ACC112 (cell line): Measurements from ENCODE around the gene HTATIP2.
"Not testable (repeated sequence)": the region's sequence is repeated elsewhere in the genome, so short reads cannot be mapped to it uniquely, and the experiment has no call there.

Source experiments
- H2AFZ ChIP-seq: fragments of 200-600 bp; sonication (generic); one replicate; pipeline ENCODE4 v1.6.0; 2017; ENCODE audit warnings: antibody characterized with exemption, low read length; ENCODE audit not compliant: unreplicated experiment
- H3K27ac ChIP-seq: fragments of 200-600 bp; sonication (generic); 2 replicates; pipeline ENCODE4 v1.5.1; 2014; ENCODE audit warnings: low read depth, mild to moderate bottlenecking, antibody characterized with exemption, low read length, moderate library complexity
- H3K27me3 ChIP-seq: fragments of 200-600 bp; sonication (generic); 2 replicates; pipeline ENCODE4 v1.6.1; 2014; ENCODE audit warnings: mild to moderate bottlenecking, antibody characterized with exemption, low read length, moderate library complexity, mixed read lengths; ENCODE audit not compliant: insufficient read depth
- H3K36me3 ChIP-seq: fragments of 200-600 bp; sonication (generic); 2 replicates; pipeline ENCODE4 v1.6.1; 2016; ENCODE audit warnings: mild to moderate bottlenecking, antibody characterized with exemption, low read length, moderate library complexity, mixed read lengths; ENCODE audit not compliant: insufficient read depth
- H3K4me1 ChIP-seq: fragments of 200-600 bp; sonication (generic); one replicate; pipeline ENCODE4 v1.6.1; 2016; ENCODE audit warnings: low read length, mixed read lengths; ENCODE audit not compliant: insufficient read depth, unreplicated experiment, control insufficient read depth
- H3K4me3 ChIP-seq: fragments of 200-600 bp; sonication (generic); 2 replicates; pipeline ENCODE4 v1.5.1; 2014; ENCODE audit warnings: mild to moderate bottlenecking, low read depth, low read length
- H3K79me2 ChIP-seq: fragments of 200-600 bp; sonication (generic); one replicate; pipeline ENCODE4 v1.6.0; 2016; ENCODE audit warnings: low read length; ENCODE audit not compliant: control insufficient read depth, unreplicated experiment, insufficient read depth

The HTATIP2 gene

DNA sequence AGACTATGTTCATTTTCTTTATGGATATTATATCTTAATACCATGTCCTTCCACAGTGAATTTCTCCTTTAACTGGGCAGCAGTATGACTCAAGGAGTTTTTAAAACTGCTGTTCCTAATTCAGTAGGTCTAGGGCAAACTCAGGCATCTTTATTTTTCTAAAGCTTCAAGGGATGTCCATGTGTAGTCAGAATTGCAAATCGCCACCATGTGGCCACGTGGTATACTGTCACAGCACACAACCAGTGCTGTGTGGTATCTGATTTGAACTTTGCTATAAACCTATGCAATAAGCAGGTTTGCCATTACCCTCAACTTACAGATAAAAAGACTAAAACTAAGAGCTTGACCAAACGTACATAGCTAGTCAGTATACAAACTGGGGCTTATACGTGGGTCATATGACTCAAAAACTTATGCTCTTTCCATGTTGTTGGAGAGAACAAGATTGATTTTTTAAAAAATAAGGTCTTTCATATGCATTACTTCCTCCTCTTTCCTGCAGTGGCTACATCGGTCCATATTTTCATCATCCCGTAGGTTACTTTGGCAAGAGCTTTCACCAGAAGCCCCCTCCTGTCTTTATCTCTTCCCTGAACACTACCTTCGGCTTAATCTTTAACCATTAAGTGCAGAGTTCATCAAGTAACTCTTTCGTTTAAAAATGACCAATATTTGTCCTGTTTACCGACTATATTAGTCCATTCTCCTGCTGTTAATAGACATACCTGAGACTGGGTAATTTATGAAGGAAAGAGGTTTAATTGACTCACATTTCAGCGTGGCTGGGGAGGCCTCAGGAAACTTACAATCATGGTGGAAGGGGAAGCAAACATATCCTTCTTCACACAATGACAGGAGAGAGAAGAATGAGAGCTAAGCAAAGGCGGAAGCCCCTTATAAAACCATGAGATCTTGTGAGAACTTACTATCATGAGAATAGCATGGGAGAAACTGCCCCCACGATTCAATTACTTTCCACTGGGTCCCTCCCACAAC, 8.0 kb upstream of the HTATIP2 start:
- peaks cover 12% of the 10 kb centered on the region for H3K4me1 ChIP-seq
- H3K4me3 ChIP-seq, result no peak overlapping the region
- H3K27me3 ChIP-seq, result 0 out of 2 replicates have a peak, but pooled peaks cover 8% of the 10 kb centered on the region
- H3K27ac ChIP-seq, result no peak overlapping the region
- no peak overlapping the region for H2AFZ ChIP-seq
- no peaks in the 10 kb centered on the region for H3K36me3 ChIP-seq
- no peaks in the 10 kb centered on the region for H3K79me2 ChIP-seq

- Histone ChIP-seq H3K27me3 (no peaks in the 10 kb centered on the region), H3K27ac (no peak overlapping the region), H2AFZ (no peak overlapping the region)
Measured at GRCh38 chr11:20357150-20357549, 6.4 kb upstream of the HTATIP2 start.

DNA sequence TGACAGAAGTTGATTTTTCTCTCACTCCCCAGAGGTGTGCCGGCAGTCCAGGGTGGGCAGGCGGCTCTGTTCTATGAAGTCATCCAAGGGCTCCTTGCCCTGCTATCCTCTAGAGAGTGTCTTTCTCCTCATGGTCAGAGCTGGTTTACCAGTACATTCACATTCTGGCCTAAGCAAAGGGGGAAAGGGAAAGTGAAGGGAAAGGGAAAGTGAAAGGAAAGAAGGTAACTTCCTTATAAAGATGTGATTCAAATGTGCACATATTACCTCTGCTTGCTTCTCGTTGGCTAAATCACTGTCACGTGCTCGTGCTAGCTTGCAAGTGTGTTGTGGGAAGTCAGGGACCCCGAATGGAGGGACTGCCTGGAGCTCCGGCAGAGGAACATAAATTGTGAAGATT, 2.9 kb upstream of the HTATIP2 start:
- Histone ChIP-seq H3K4me1 (peaks cover 40% of the 10 kb centered on the region), H2AFZ (peak overlapping the region; percentile 95), H3K4me3 (peak overlapping the region; percentile 71), H3K27ac (peak overlapping the region; percentile 74), H3K27me3 (no peaks in the 10 kb centered on the region), H3K79me2 (peaks cover 18% of the 10 kb centered on the region), H3K36me3 (no peaks in the 10 kb centered on the region)

More at GRCh38 chr11:20357150-20357549, 6.4 kb upstream of the HTATIP2 start:
- no peak overlapping the region for H3K4me3 ChIP-seq
- no peaks in the 10 kb centered on the region for H3K79me2 ChIP-seq
- H3K4me1 ChIP-seq, result peaks cover 23% of the 10 kb centered on the region
- H3K36me3 ChIP-seq, result no peaks in the 10 kb centered on the region

- Histone ChIP-seq H3K79me2 (peaks cover 25% of the 10 kb centered on the region), H2AFZ (peak overlapping the region; percentile 59)
Measured at GRCh38 chr11:20362481-20362880, 1.0 kb upstream of the HTATIP2 start.

GRCh38 chr11:20363149-20363499, 390 bp upstream of the HTATIP2 start:
- H3K79me2 ChIP-seq, result peaks cover 25% of the 10 kb centered on the region
- peak overlapping the region; percentile 91 for H3K4me3 ChIP-seq
- H3K27ac ChIP-seq, result no peak overlapping the region
- no peaks in the 10 kb centered on the region for H3K27me3 ChIP-seq
- peak overlapping the region; percentile 97 for H2AFZ ChIP-seq
- H3K4me1 ChIP-seq, result peaks cover 55% of the 10 kb centered on the region
- H3K36me3 ChIP-seq, result 0 out of 2 replicates have a peak, but pooled peaks cover under 1% of the 10 kb centered on the region

More at GRCh38 chr11:20362481-20362880, 1.0 kb upstream of the HTATIP2 start:
- Histone ChIP-seq H3K36me3 (no peaks in the 10 kb centered on the region), H3K4me1 (peaks cover 54% of the 10 kb centered on the region), H3K27ac (peak overlapping the region; percentile 17; the same call in 1 of the 2 replicates), H3K4me3 (no peak overlapping the region), H3K27me3 (no peaks in the 10 kb centered on the region)

DNA sequence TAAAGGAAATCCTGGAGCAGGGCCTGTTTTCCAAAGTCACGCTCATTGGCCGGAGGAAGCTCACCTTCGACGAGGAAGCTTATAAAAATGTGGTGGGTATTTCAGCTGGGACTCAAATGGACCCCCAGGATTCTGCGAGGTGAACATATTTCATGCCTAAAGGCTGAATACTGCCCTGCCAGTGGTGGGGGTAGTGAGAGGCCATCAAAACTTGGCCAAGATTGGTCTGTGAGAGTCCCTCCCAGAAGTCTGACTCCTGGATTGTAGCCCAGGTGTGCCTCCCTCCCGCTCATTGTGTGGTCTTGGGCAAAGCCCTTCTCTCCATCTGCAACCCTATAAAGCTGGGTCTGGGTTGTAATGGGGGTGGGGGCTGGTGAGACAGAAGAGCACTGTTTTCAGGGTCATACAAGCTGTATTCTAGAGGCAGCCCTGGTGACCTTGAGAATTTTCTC, 853 bp downstream of the HTATIP2 start:
- Histone ChIP-seq H3K36me3 (peaks cover 11% of the 10 kb centered on the region; the same call in 1 of the 2 replicates), H3K27ac (peak overlapping the region; percentile 61), H2AFZ (peak overlapping the region; percentile 97), H3K4me1 (peaks cover 67% of the 10 kb centered on the region), H3K79me2 (peaks cover 29% of the 10 kb centered on the region), H3K27me3 (no peaks in the 10 kb centered on the region), H3K4me3 (peak overlapping the region; percentile 91)

- Histone ChIP-seq H3K27ac (peak overlapping the region; percentile 33; the same call in 1 of the 2 replicates), H3K4me1 (peaks cover 63% of the 10 kb centered on the region)
- H2AFZ ChIP-seq, result not testable (repeated sequence)
Measured at GRCh38 chr11:20365465-20365864, 2.0 kb downstream of the HTATIP2 start.

DNA sequence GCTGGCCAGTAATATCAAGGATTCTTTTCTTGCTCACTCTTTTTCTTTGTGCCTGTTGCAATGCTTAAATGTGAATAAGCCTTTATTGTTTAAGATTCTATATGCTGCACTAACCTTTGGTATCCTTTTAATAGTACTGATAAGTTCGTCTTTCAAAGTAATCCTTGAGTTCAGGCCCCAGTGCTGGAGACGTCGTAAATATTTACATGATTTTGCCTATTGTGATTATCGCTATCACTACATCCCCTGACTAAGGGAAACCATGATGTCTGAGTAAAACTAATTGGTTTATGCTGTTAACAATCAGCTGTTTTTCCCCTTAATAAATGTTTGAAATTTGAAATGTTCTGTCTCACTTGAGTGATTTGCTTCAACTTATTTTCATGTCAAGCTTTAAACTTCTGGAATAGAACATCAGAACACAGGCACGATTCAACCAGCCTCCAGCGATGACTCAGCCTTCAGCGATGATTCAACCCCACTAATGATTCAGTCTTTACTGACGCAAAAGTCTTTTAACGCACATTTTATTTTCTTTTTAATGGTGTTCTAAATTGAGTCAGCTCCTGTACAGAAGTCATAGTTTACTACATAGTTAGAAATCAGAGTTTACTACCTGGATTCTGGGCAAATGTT, 3.9 kb downstream of the HTATIP2 start:
- peak overlapping the region; percentile 97 for H3K27ac ChIP-seq
- no peak overlapping the region for H2AFZ ChIP-seq
- no peaks in the 10 kb centered on the region for H3K27me3 ChIP-seq
- peaks cover 49% of the 10 kb centered on the region for H3K4me1 ChIP-seq
- peaks cover 44% of the 10 kb centered on the region for H3K79me2 ChIP-seq
- H3K4me3 ChIP-seq, result peak overlapping the region; percentile 64
- peaks cover 34% of the 10 kb centered on the region for H3K36me3 ChIP-seq

More at GRCh38 chr11:20365465-20365864, 2.0 kb downstream of the HTATIP2 start:
- Histone ChIP-seq H3K36me3 (peaks cover 21% of the 10 kb centered on the region; the same call in 1 of the 2 replicates), H3K4me3 (peak overlapping the region; percentile 91), H3K79me2 (peaks cover 40% of the 10 kb centered on the region)
- not testable (repeated sequence) for H3K27me3 ChIP-seq

DNA sequence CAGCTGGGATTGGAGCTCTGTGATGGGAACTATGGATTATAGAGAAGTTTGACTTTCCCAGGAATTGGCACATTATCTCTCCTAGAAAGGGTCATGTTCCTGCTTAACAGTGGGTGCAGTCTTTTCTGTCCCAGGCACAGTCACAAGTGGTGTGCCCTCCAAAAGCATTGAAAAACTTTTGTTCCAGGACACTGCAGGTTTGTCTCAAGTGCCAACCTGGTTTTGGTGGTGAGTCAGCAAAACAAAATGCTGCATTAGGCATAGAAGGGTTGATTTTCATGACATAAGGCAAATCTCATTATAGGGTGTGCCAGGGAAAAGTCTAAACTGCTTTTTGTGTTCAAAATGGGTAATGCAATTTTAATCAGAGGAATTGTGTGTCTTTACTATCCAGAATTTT, 4.9 kb downstream of the HTATIP2 start:
- H2AFZ ChIP-seq, result no peak overlapping the region
- peak overlapping the region; percentile 97 for H3K27ac ChIP-seq
- no peaks in the 10 kb centered on the region for H3K27me3 ChIP-seq
- H3K4me3 ChIP-seq, result peak overlapping the region; percentile 36; the same call in 1 of the 2 replicates
- peaks cover 47% of the 10 kb centered on the region for H3K79me2 ChIP-seq
- peaks cover 37% of the 10 kb centered on the region for H3K36me3 ChIP-seq
- H3K4me1 ChIP-seq, result peaks cover 41% of the 10 kb centered on the region

DNA sequence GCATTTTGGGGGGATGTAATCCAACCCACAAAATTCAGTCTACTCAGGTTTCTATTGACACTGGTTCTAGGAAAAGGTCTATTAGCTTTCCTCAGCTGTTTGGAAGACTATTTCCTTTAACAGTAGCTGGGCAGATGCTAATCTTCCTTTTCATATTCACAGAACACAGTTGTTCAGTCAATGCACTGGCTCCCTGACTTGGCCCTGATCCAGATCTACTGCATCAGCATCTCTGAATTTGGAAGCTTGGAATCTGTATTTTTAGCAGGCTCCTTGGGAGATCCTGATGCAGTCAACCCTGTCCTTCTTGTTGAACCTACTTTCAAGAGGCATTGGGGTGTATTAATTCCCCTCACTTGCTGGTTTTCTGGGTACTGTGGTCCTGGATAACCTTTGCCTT, 6.3 kb downstream of the HTATIP2 start:
- no peaks in the 10 kb centered on the region for H3K27me3 ChIP-seq
- H3K4me3 ChIP-seq, result no peak overlapping the region
- H3K36me3 ChIP-seq, result peaks cover 41% of the 10 kb centered on the region
- peaks cover 49% of the 10 kb centered on the region for H3K4me1 ChIP-seq
- H3K27ac ChIP-seq, result no peak overlapping the region
- H2AFZ ChIP-seq, result no peak overlapping the region
- peaks cover 39% of the 10 kb centered on the region for H3K79me2 ChIP-seq
